Rectal smooth muscle tissue (tissue), 1 donor: Measurements from ENCODE around the gene CARS2.
"Not testable (repeated sequence)": the region's sequence is repeated elsewhere in the genome, so short reads cannot be mapped to it uniquely, and the experiment has no call there.

Source experiments
- H3K27ac ChIP-seq: one replicate; pipeline ENCODE4 v1.7.0; 2013; ENCODE audit warnings: low read depth, low read length, inconsistent platforms
- H3K27me3 ChIP-seq: one replicate; pipeline ENCODE4 v1.7.0; 2013; ENCODE audit warnings: low read length; ENCODE audit not compliant: control insufficient read depth, insufficient read depth
- H3K36me3 ChIP-seq: one replicate; pipeline ENCODE4 v1.7.0; 2013; ENCODE audit warnings: low read length; ENCODE audit not compliant: control insufficient read depth, insufficient read depth
- H3K4me1 ChIP-seq: one replicate; pipeline ENCODE4 v1.7.0; 2013; ENCODE audit warnings: low read length; ENCODE audit not compliant: control insufficient read depth, insufficient read depth
- H3K4me3 ChIP-seq: one replicate; pipeline ENCODE4 v1.7.0; 2013; ENCODE audit warnings: low read length
- H3K9ac ChIP-seq: one replicate; pipeline ENCODE4 v1.7.0; 2013; ENCODE audit warnings: low read length

Gene CARS2

GRCh38 chr13:110685305-110686020 lies 20.5 kb downstream of the CARS2 start:
- H3K9ac ChIP-seq, result no peak overlapping the region
- peaks cover 21% of the 10 kb centered on the region for H3K36me3 ChIP-seq
- peak overlapping the region; percentile 95 for H3K27ac ChIP-seq
- no peak overlapping the region for H3K4me3 ChIP-seq
- peaks cover 12% of the 10 kb centered on the region for H3K4me1 ChIP-seq
- no peaks in the 10 kb centered on the region for H3K27me3 ChIP-seq

DNA sequence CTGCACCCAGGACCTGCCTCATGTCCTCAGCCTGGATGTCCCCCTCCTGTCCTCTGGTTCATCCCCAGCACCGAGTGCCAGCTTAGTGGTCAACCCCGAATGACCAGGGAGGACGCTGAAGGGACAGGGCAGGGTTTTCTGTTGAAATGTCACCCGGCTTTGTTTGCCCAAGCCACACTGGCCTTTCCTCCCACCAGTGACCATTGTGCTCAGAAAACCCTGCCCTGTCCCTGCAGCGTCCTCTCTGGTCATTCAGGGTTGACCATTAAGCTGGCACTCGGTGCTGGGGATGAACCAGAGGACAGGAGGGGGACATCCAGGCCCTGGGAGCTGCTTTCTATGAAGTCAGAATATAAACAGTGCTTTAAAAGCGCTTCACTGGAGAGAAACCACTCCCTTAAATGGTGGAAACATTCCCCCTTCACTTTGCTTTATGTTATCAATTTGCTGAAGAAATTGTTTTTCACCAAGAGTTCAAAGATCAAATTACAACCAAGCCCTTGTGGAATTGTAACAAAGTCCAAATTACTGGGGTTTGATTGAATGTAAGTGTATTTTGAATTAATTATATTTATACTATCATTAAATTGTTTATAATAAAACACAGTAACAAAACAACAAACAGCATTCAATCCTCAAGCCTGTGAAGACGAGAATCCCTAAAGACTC lies 21.4 kb downstream of the CARS2 start:
- Histone ChIP-seq H3K9ac (peak overlapping the region; percentile 5), H3K4me1 (peaks cover 12% of the 10 kb centered on the region), H3K36me3 (peaks cover 26% of the 10 kb centered on the region), H3K27ac (peak overlapping the region; percentile 95), H3K4me3 (no peak overlapping the region), H3K27me3 (no peaks in the 10 kb centered on the region)

DNA sequence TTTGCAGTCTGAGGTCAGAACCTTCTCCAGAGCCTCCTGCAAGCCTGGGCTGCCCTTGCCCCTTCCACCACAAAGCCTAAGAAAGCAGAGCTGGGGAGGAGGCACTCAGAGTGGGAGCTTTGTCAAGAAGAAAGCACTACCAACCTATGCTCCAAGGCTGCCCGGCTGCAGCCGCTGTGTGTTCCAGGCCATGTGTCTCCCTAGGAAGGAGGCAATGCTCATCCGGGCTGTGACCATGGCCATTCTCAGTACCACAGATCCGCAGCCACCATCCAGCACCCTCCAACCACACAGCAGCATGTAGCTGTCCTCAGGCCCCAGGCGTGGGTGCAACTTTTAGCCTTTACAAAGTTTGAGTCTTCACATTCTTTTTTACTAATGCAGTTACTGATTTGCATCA lies 22.0 kb downstream of the CARS2 start:
- peak overlapping the region; percentile 95 for H3K27ac ChIP-seq
- H3K9ac ChIP-seq, result peak overlapping the region; percentile 5
- peaks cover 12% of the 10 kb centered on the region for H3K4me1 ChIP-seq
- no peaks in the 10 kb centered on the region for H3K27me3 ChIP-seq
- no peak overlapping the region for H3K4me3 ChIP-seq
- H3K36me3 ChIP-seq, result peaks cover 27% of the 10 kb centered on the region

GRCh38 chr13:110683203-110683883 lies 22.6 kb downstream of the CARS2 start:
- peak overlapping the region; percentile 95 for H3K27ac ChIP-seq

DNA sequence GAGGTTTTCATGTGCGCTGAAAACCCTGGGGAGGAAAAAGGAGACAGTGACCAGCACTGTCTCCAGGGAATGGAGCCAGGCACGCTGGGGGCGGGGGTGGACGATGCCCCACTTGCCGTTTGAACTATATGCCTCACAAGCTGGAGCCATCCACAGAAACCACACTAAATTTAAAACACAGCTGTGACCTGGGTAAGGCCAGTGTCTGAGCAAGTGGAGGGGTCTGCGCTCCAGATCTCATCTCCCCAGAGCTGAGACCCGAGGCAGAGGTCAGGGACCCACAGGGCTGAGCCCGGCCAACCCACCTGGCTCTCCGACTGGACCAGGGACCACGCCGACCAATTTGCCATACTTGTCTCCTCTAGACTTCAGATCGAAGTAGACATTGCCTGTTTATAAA lies 23.2 kb downstream of the CARS2 start:
- H3K36me3 ChIP-seq, result peaks cover 32% of the 10 kb centered on the region
- H3K27me3 ChIP-seq, result no peaks in the 10 kb centered on the region
- no peak overlapping the region for H3K9ac ChIP-seq
- peaks cover 12% of the 10 kb centered on the region for H3K4me1 ChIP-seq
- H3K27ac ChIP-seq, result no peak overlapping the region
- H3K4me3 ChIP-seq, result no peak overlapping the region

More at GRCh38 chr13:110683203-110683883, 22.6 kb downstream of the CARS2 start:
- H3K4me3 ChIP-seq, result no peak overlapping the region
- no peaks in the 10 kb centered on the region for H3K27me3 ChIP-seq
- H3K36me3 ChIP-seq, result peaks cover 33% of the 10 kb centered on the region
- no peak overlapping the region for H3K9ac ChIP-seq
- peaks cover 12% of the 10 kb centered on the region for H3K4me1 ChIP-seq

GRCh38 chr13:110681868-110682550 lies 23.9 kb downstream of the CARS2 start:
- H3K4me3 ChIP-seq, result no peak overlapping the region
- no peaks in the 10 kb centered on the region for H3K27me3 ChIP-seq
- H3K4me1 ChIP-seq, result peaks cover 12% of the 10 kb centered on the region
- no peak overlapping the region for H3K9ac ChIP-seq
- no peak overlapping the region for H3K27ac ChIP-seq
- peaks cover 29% of the 10 kb centered on the region for H3K36me3 ChIP-seq

GRCh38 chr13:110680852-110681251 lies 25.1 kb downstream of the CARS2 start:
- Histone ChIP-seq H3K27ac (no peak overlapping the region), H3K27me3 (no peaks in the 10 kb centered on the region), H3K9ac (no peak overlapping the region), H3K4me1 (peaks cover 12% of the 10 kb centered on the region), H3K36me3 (peaks cover 35% of the 10 kb centered on the region), H3K4me3 (no peak overlapping the region)

DNA sequence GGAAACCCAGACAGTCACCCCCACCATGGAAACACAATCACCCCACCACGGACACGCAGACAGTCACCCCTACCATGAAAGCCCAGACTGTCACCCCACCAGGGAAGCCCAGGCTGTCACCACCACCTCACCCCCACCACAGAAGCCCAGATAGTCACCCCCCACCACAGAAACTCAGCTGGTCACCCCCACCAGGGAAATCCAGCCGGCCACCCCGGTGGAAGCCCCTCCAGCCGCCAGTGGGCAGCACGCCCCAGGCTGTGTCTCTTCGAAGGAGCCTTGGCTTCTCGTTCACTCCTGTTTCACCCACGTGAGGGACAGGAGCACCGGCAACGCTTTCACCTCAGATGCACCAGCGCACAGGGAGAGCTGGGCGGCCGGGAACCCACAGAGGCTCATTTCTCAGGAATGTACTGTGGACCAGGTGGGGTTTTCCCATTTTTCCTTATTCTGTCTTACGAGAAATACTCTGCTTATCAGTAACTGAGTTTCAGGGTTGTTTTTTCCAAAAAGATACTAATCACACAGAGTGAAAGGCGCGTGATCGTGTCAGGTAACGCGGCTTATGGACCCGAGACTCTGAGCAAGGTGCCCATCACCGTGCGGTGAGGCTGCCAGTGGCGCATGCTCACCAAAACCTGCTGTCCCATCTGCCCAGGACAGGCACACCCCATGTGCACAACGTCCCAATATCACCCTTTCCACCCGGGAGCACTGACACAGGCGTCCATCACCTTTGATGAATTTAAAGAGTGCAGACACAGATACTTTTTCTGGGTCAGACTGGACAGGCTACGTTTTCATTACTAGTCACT lies 28.0 kb downstream of the CARS2 start:
- no peaks in the 10 kb centered on the region for H3K4me1 ChIP-seq
- H3K36me3 ChIP-seq, result peaks cover 32% of the 10 kb centered on the region
- no peak overlapping the region for H3K9ac ChIP-seq
- H3K27ac ChIP-seq, result no peak overlapping the region
- no peak overlapping the region for H3K4me3 ChIP-seq
- H3K27me3 ChIP-seq, result no peaks in the 10 kb centered on the region

GRCh38 chr13:110676595-110677587 lies 29.0 kb downstream of the CARS2 start:
- H3K9ac ChIP-seq, result no peak overlapping the region
- no peaks in the 10 kb centered on the region for H3K27me3 ChIP-seq
- H3K4me1 ChIP-seq, result no peaks in the 10 kb centered on the region
- H3K27ac ChIP-seq, result no peak overlapping the region
- H3K36me3 ChIP-seq, result peaks cover 29% of the 10 kb centered on the region
- H3K4me3 ChIP-seq, result no peak overlapping the region

DNA sequence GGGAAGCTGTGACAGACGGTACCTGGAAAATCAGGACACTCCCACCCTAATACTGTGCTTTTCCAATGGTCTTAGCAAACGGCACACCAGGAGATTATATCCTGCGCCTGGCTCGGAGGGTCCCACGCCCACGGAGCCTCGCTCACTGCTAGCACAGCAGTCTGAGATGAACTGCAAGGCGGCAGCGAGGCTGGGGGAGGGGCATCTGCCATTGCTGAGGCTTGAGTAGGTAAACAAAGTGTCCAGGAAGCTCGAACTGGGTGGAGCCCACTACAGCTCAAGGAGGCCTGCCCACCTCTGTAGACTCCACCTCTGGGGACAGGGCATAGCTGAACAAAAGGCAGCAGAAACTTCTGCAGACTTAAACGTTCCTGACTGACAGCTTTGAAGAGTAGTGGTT lies 36.1 kb downstream of the CARS2 start:
- not testable (repeated sequence) for H3K27me3 ChIP-seq, H3K4me1 ChIP-seq, H3K4me3 ChIP-seq, H3K27ac ChIP-seq, H3K9ac ChIP-seq, H3K36me3 ChIP-seq

DNA sequence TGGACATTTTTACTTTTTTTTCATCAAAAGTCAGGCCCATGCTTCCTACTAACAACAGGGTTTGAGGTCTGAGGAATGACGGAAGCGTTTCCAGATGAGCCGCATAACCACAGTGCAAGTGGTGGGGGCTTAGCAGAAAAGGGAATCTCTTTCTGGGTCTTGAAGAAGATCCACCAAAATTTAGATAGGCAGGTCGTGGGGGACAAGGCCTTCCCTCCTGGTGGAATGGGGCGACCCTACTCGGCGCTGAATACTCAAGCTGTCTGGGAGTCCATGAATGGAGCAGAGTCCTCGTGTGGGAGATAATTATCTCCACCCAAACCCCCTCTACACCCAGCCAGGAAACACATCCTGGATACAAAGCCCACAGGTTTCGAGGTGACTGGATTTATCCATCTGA lies 36.9 kb downstream of the CARS2 start:
- peaks cover 8% of the 10 kb centered on the region for H3K36me3 ChIP-seq
- H3K27me3 ChIP-seq, result no peaks in the 10 kb centered on the region
- no peaks in the 10 kb centered on the region for H3K4me1 ChIP-seq
- H3K4me3 ChIP-seq, result no peak overlapping the region
- no peak overlapping the region for H3K27ac ChIP-seq
- H3K9ac ChIP-seq, result no peak overlapping the region
